CD4-positive, alpha-beta memory T cell (primary cell): ENCODE results near the gene PDZRN3. TPM values are rescaled to one million over a fixed set of nuclear protein-coding genes. Genes with fewer than 3 reads are reported as not detected.

Experiments
- CTCF ChIA-PET: fragments of 350-600 bp; sonication (Branson Sonifier 250); formaldehyde crosslinking; loops from one replicate; lab custom pipeline; 2021; ENCODE audit warnings: inconsistent platforms; ENCODE audit not compliant: partially characterized antibody; lab: Charles Lee
- POLR2A ChIA-PET: fragments of 350-600 bp; sonication (Branson Sonifier 250); formaldehyde crosslinking; loops from one replicate; lab custom pipeline; 2021; ENCODE audit not compliant: partially characterized antibody; lab: Charles Lee
- DNase-seq, 5 donors: peaks; one replicate each; pipeline versions ENCODE4 v3.0.0 to v3.0.0-alpha.2; 2020 to 2022; ENCODE audit warnings: mixed read lengths in 1 of 5
- H3K27ac ChIP-seq: one replicate; pipeline ENCODE4 v1.7.0; 2013; ENCODE audit warnings: low read depth, low read length
- H3K27me3 ChIP-seq: 2 replicates; pipeline ENCODE4 v1.7.0; 2013; ENCODE audit warnings: mild to moderate bottlenecking, low read length, moderate library complexity; ENCODE audit not compliant: insufficient read depth
- H3K36me3 ChIP-seq: 2 replicates; pipeline ENCODE4 v1.7.0; 2013; ENCODE audit warnings: mild to moderate bottlenecking, low read length, moderate library complexity; ENCODE audit not compliant: insufficient read depth
- H3K4me1 ChIP-seq: 2 replicates; pipeline ENCODE4 v1.7.0; 2013; ENCODE audit warnings: mild to moderate bottlenecking, low read length, moderate library complexity; ENCODE audit not compliant: insufficient read depth
- H3K4me3 ChIP-seq, 2 donors: one replicate each; pipeline ENCODE4 v1.7.0; 2013; ENCODE audit warnings: low read length in 2 of 2, mild to moderate bottlenecking in 1 of 2
- H3K9me3 ChIP-seq, 2 donors: one replicate each; pipeline ENCODE4 v1.7.0; 2013; ENCODE audit warnings: low read length in 2 of 2, control low read depth in 1 of 2; ENCODE audit not compliant: control insufficient read depth in 1 of 2
- H3K27ac Mint-ChIP-seq, 7 donors: one replicate each; pipeline ENCODE4 v1.8.0; 2020 to 2021; ENCODE audit warnings: mixed read lengths in 7 of 7, mild to moderate bottlenecking in 6 of 7, inconsistent platforms in 3 of 7, moderate library complexity in 3 of 7
- H3K27me3 Mint-ChIP-seq, 2 donors: one replicate each; pipeline ENCODE4 v1.8.0; 2020 to 2021; ENCODE audit warnings: mixed read lengths in 2 of 2
- H3K36me3 Mint-ChIP-seq, 2 donors: one replicate each; pipeline ENCODE4 v1.8.0; 2020 to 2021; ENCODE audit warnings: mixed read lengths in 2 of 2, inconsistent platforms in 1 of 2, mild to moderate bottlenecking in 1 of 2
- H3K4me1 Mint-ChIP-seq, 4 donors: one replicate each; pipeline ENCODE4 v1.8.0; 2020 to 2021; ENCODE audit warnings: mixed read lengths in 4 of 4, mild to moderate bottlenecking in 1 of 4
- H3K4me3 Mint-ChIP-seq, 8 donors: one replicate each; pipeline ENCODE4 v1.8.0; 2020 to 2021; ENCODE audit warnings: mixed read lengths in 8 of 8, mild to moderate bottlenecking in 7 of 8, moderate library complexity in 6 of 8, inconsistent platforms in 3 of 8
- H3K9me3 Mint-ChIP-seq, 8 donors: one replicate each; pipeline ENCODE4 v1.8.0; 2020 to 2021; ENCODE audit warnings: mixed read lengths in 8 of 8, mild to moderate bottlenecking in 5 of 8, inconsistent platforms in 3 of 8, moderate library complexity in 1 of 8
- intact Hi-C: fragments of 100-400 bp; cut with micrococcal nuclease; formaldehyde crosslinking; loops from one replicate; pipeline ENCODE4 v1.15.1; 2023
- polyA plus RNA-seq, 2 donors: library from polyadenylated mRNA; unstranded; fragments of 300-500 nt; fragmentation: Illumina TruSeq; gene quantifications; one replicate each; pipeline ENCODE4 v1.2.3, GENCODE V29; 2021
- total RNA-seq, 2 experiments: library from RNA; stranded (reverse); gene quantifications; one replicate each; pipeline ENCODE4 v1.2.3, GENCODE V29; 2021

PDZRN3 gene
- total and polyA plus RNA-seq, 4 experiments from 2014 or later, result not detected

GRCh38 chr3:73549051-73549600, 75.6 kb downstream of the PDZRN3 start:
- no peak for DNase-seq
- Histone ChIP-seq H3K4me3 (no peak overlapping the region), H3K27ac (no peak overlapping the region), H3K9me3 (no peaks in the 10 kb centered on the region), H3K36me3 (no peaks in the 10 kb centered on the region), H3K27me3 (no peaks in the 10 kb centered on the region), H3K4me1 (no peaks in the 10 kb centered on the region)
- no peaks in the 10 kb centered on the region for H3K4me1 Mint-ChIP-seq
- ChIA-PET CTCF (no interaction called here), POLR2A (no interaction called here)
- H3K4me3 Mint-ChIP-seq, result no peak overlapping the region
- intact Hi-C loops, result no loop called here
- no peaks in the 10 kb centered on the region for H3K9me3 Mint-ChIP-seq
- H3K27ac Mint-ChIP-seq, result no peak overlapping the region
- no peaks in the 10 kb centered on the region for H3K36me3 Mint-ChIP-seq
- H3K27me3 Mint-ChIP-seq, result peaks cover 2 to 3% of the 10 kb centered on the region in 2 donors

GRCh38 chr3:73548436-73548835, 76.3 kb downstream of the PDZRN3 start:
- no peaks in the 10 kb centered on the region for H3K4me1 ChIP-seq
- H3K27ac ChIP-seq, result no peak overlapping the region
- Mint-ChIP-seq H3K36me3 (no peaks in the 10 kb centered on the region), H3K27me3 (peaks cover 2 to 3% of the 10 kb centered on the region in 2 donors), H3K4me1 (no peaks in the 10 kb centered on the region), H3K4me3 (no peak overlapping the region), H3K27ac (no peak overlapping the region), H3K9me3 (no peaks in the 10 kb centered on the region)
- no peak overlapping the region for H3K4me3 ChIP-seq
- no peak for DNase-seq
- H3K9me3 ChIP-seq, result no peaks in the 10 kb centered on the region
- ChIA-PET CTCF (no interaction called here), POLR2A (no interaction called here)
- H3K36me3 ChIP-seq, result no peaks in the 10 kb centered on the region
- intact Hi-C loops, result no loop called here
- no peaks in the 10 kb centered on the region for H3K27me3 ChIP-seq

- H3K36me3 ChIP-seq, result no peaks in the 10 kb centered on the region
- intact Hi-C loops, result no loop called here
- peaks cover 2 to 3% of the 10 kb centered on the region in 2 donors for H3K27me3 Mint-ChIP-seq
- no peaks in the 10 kb centered on the region for H3K9me3 ChIP-seq
- H3K27ac Mint-ChIP-seq, result no peak overlapping the region
- no peaks in the 10 kb centered on the region for H3K4me1 ChIP-seq
- CTCF ChIA-PET, result no interaction called here
- no peak overlapping the region for H3K4me3 ChIP-seq
- no peak overlapping the region for H3K4me3 Mint-ChIP-seq
- H3K27me3 ChIP-seq, result no peaks in the 10 kb centered on the region
- POLR2A ChIA-PET, result no interaction called here
- no peak for DNase-seq
- no peaks in the 10 kb centered on the region for H3K4me1 Mint-ChIP-seq
- H3K9me3 Mint-ChIP-seq, result no peaks in the 10 kb centered on the region
- no peaks in the 10 kb centered on the region for H3K36me3 Mint-ChIP-seq
- H3K27ac ChIP-seq, result no peak overlapping the region
These were observed 77.1 kb downstream of the PDZRN3 start for GRCh38 chr3:73547427-73548248.

- H3K27ac Mint-ChIP-seq, result no peak overlapping the region
- no peaks in the 10 kb centered on the region for H3K36me3 Mint-ChIP-seq
- H3K27me3 ChIP-seq, result no peaks in the 10 kb centered on the region
- no peak for DNase-seq
- no peak overlapping the region for H3K4me3 Mint-ChIP-seq
- H3K27me3 Mint-ChIP-seq, result peaks cover 2 to 3% of the 10 kb centered on the region in 2 donors
- H3K4me1 Mint-ChIP-seq, result no peaks in the 10 kb centered on the region
- H3K36me3 ChIP-seq, result no peaks in the 10 kb centered on the region
- no peak overlapping the region for H3K27ac ChIP-seq
- no peaks in the 10 kb centered on the region for H3K4me1 ChIP-seq
- H3K9me3 ChIP-seq, result no peaks in the 10 kb centered on the region
- CTCF ChIA-PET, result no interaction called here
- H3K9me3 Mint-ChIP-seq, result no peaks in the 10 kb centered on the region
- no peak overlapping the region for H3K4me3 ChIP-seq
- POLR2A ChIA-PET, result no interaction called here
- intact Hi-C loops, result no loop called here
These were observed 77.8 kb downstream of the PDZRN3 start for GRCh38 chr3:73546961-73547360.

GRCh38 chr3:73543412-73543811, 81.3 kb downstream of the PDZRN3 start:
- Mint-ChIP-seq H3K4me3 (no peak overlapping the region), H3K4me1 (no peaks in the 10 kb centered on the region), H3K9me3 (peaks cover 0 to 3% (median 0%) of the 10 kb centered on the region in 8 donors), H3K27me3 (peaks cover 0 to 1% of the 10 kb centered on the region in 2 donors), H3K36me3 (no peaks in the 10 kb centered on the region), H3K27ac (no peak overlapping the region)
- H3K27me3 ChIP-seq, result no peaks in the 10 kb centered on the region
- ChIA-PET POLR2A (no interaction called here), CTCF (no interaction called here)
- intact Hi-C loops, result no loop called here
- no peaks in the 10 kb centered on the region for H3K36me3 ChIP-seq
- no peaks in the 10 kb centered on the region for H3K4me1 ChIP-seq
- H3K9me3 ChIP-seq, result no peaks in the 10 kb centered on the region
- DNase-seq, result no peak
- no peak overlapping the region for H3K4me3 ChIP-seq
- no peak overlapping the region for H3K27ac ChIP-seq

GRCh38 chr3:73542136-73542535, 82.6 kb downstream of the PDZRN3 start:
- Mint-ChIP-seq H3K4me1 (no peaks in the 10 kb centered on the region), H3K27ac (no peak overlapping the region), H3K9me3 (peaks cover 0 to 3% (median 0%) of the 10 kb centered on the region in 8 donors), H3K36me3 (no peaks in the 10 kb centered on the region), H3K27me3 (peaks cover 0 to 1% of the 10 kb centered on the region in 2 donors), H3K4me3 (no peak overlapping the region)
- H3K36me3 ChIP-seq, result no peaks in the 10 kb centered on the region
- no peak for DNase-seq
- no peaks in the 10 kb centered on the region for H3K27me3 ChIP-seq
- no peak overlapping the region for H3K4me3 ChIP-seq
- H3K4me1 ChIP-seq, result no peaks in the 10 kb centered on the region
- no peaks in the 10 kb centered on the region for H3K9me3 ChIP-seq
- CTCF ChIA-PET, result no interaction called here
- no peak overlapping the region for H3K27ac ChIP-seq
- intact Hi-C loops, result no loop called here
- POLR2A ChIA-PET, result no interaction called here

GRCh38 chr3:73540969-73541740, 83.6 kb downstream of the PDZRN3 start:
- Histone ChIP-seq H3K27ac (no peak overlapping the region), H3K36me3 (no peaks in the 10 kb centered on the region), H3K4me1 (no peaks in the 10 kb centered on the region), H3K9me3 (no peaks in the 10 kb centered on the region), H3K27me3 (no peaks in the 10 kb centered on the region), H3K4me3 (no peak overlapping the region)
- Mint-ChIP-seq H3K9me3 (peaks cover 0 to 3% (median 0%) of the 10 kb centered on the region in 8 donors), H3K27ac (no peak overlapping the region), H3K4me1 (no peaks in the 10 kb centered on the region), H3K27me3 (peaks cover 0 to 1% of the 10 kb centered on the region in 2 donors), H3K4me3 (no peak overlapping the region), H3K36me3 (no peaks in the 10 kb centered on the region)
- intact Hi-C loops, result no loop called here
- ChIA-PET POLR2A (no interaction called here), CTCF (no interaction called here)
- no peak for DNase-seq
